Testis (tissue), 3 donors: ENCODE data around the gene MATK. TPM values are rescaled to one million over a fixed set of nuclear protein-coding genes. Genes with fewer than 3 reads are reported as not detected.

ENCODE experiments used
- DNase-seq: peaks from one replicate; pipeline ENCODE4 v3.0.0-alpha.2; 2019
- H3K27ac ChIP-seq, 2 donors: fragments of 200-600 bp; sonication (generic); one replicate each; pipeline ENCODE4 v1.5.1; 2019
- H3K27me3 ChIP-seq: fragments of 200-600 bp; sonication (generic); one replicate; pipeline ENCODE4 v1.5.1; 2019
- H3K36me3 ChIP-seq: fragments of 200-600 bp; sonication (generic); one replicate; pipeline ENCODE4 v1.5.1; 2017; ENCODE audit warnings: low read depth; ENCODE audit errors: missing control alignments
- H3K4me1 ChIP-seq: fragments of 200-600 bp; sonication (generic); one replicate; pipeline ENCODE4 v1.5.1; 2019
- H3K4me3 ChIP-seq, 2 donors: fragments of 200-600 bp; sonication (generic); one replicate each; pipeline ENCODE4 v1.5.1; 2017 to 2019
- H3K9me3 ChIP-seq: fragments of 200-600 bp; sonication (generic); one replicate; pipeline ENCODE4 v1.5.1; 2017
- CTCF ChIP-seq, 3 experiments: fragments of 450-650 bp in 2 of 3; fragments of 200-600 bp in 1 of 3; sonication (generic) in 1 of 3; IDR thresholded peaks; one replicate each; pipeline ENCODE4 v1.5.1; 2016 to 2019; ENCODE audit warnings: antibody characterized with exemption in 3 of 3, mild to moderate bottlenecking in 2 of 3, moderate library complexity in 1 of 3
- POLR2A ChIP-seq: fragments of 450-650 bp; IDR thresholded peaks from one replicate; pipeline ENCODE4 v1.6.1; 2017; ENCODE audit warnings: antibody characterized with exemption, mild to moderate bottlenecking, moderate library complexity
- WGBS, 2 donors: methylation state at CpG; one replicate each; pipeline ENCODE4 v1.1.5; 2018; 5-methylcytosine and 5-hydroxymethylcytosine counted together
- intact Hi-C: fragments of 100-400 bp; cut with DNase I; formaldehyde crosslinking; loops from one replicate; pipeline ENCODE4 v1.15.1; 2023; ENCODE audit warnings: low total_unique reads
- polyA plus RNA-seq: library from polyadenylated mRNA; stranded (reverse); fragments of 350-450 nt; fragmentation: Illumina TruSeq; extraction: RNeasy Lipid Tissue Mini Kit (QIAGEN cat#74804); gene quantifications from one replicate; pipeline ENCODE4 v1.2.3, GENCODE V29; 2014; ENCODE audit warnings: low read depth, low replicate concordance; ENCODE audit not compliant: insufficient read depth
- total RNA-seq, 2 donors: library from RNA; depleted of rRNA; stranded (reverse); fragments of >200 nt; gene quantifications; one replicate each; pipeline ENCODE4 v1.2.3, GENCODE V29; 2016

The MATK gene
- total and polyA plus RNA-seq, 3 donors from 2014 or later: 6.0 to 10.1 (median 10.1) TPM

GRCh38 chr19:3743486-3743885 is 42.7 kb downstream of the MATK start:
- TF ChIP-seq CTCF (IDR thresholded peaks at IDR 0.05): no peak
- H3K27ac ChIP-seq: no peak overlapping the region
- H3K36me3 ChIP-seq: no peaks in the 10 kb centered on the region
- intact Hi-C loops: no loop called here
- H3K4me1 ChIP-seq: no peaks in the 10 kb centered on the region
- WGBS, 2 donors: 94 to 95% methylated on average over 2 of the region's 2 CpGs
- no peak for DNase-seq
- H3K9me3 ChIP-seq: no peaks in the 10 kb centered on the region
- no peak overlapping the region for H3K4me3 ChIP-seq
- H3K27me3 ChIP-seq: no peaks in the 10 kb centered on the region

- no peak for TF ChIP-seq CTCF (IDR thresholded peaks at IDR 0.05)
- TF ChIP-seq POLR2A: no peak
- 87 to 88% methylated on average over 11 to 24 of the region's 24 CpGs for WGBS, 2 donors
- H3K27ac ChIP-seq: no peak overlapping the region
- H3K36me3 ChIP-seq: no peaks in the 10 kb centered on the region
- H3K27me3 ChIP-seq: no peaks in the 10 kb centered on the region
- no peak overlapping the region for H3K4me3 ChIP-seq
- intact Hi-C loops: no loop called here
- DNase-seq: no peak
- no peaks in the 10 kb centered on the region for H3K9me3 ChIP-seq
- H3K4me1 ChIP-seq: no peaks in the 10 kb centered on the region
Measured at GRCh38 chr19:3740431-3740830, 45.8 kb downstream of the MATK start.

GRCh38 chr19:3738477-3739220 is 47.5 kb downstream of the MATK start:
- DNase-seq: no peak
- Histone ChIP-seq H3K4me1 (no peaks in the 10 kb centered on the region), H3K4me3 (no peak overlapping the region), H3K36me3 (no peaks in the 10 kb centered on the region), H3K27me3 (no peaks in the 10 kb centered on the region), H3K27ac (no peak overlapping the region), H3K9me3 (no peaks in the 10 kb centered on the region)
- no peak for TF ChIP-seq POLR2A
- 90 to 91% methylated on average over 27 to 32 of the region's 32 CpGs for WGBS, 2 donors
- intact Hi-C loops: no loop called here

DNA sequence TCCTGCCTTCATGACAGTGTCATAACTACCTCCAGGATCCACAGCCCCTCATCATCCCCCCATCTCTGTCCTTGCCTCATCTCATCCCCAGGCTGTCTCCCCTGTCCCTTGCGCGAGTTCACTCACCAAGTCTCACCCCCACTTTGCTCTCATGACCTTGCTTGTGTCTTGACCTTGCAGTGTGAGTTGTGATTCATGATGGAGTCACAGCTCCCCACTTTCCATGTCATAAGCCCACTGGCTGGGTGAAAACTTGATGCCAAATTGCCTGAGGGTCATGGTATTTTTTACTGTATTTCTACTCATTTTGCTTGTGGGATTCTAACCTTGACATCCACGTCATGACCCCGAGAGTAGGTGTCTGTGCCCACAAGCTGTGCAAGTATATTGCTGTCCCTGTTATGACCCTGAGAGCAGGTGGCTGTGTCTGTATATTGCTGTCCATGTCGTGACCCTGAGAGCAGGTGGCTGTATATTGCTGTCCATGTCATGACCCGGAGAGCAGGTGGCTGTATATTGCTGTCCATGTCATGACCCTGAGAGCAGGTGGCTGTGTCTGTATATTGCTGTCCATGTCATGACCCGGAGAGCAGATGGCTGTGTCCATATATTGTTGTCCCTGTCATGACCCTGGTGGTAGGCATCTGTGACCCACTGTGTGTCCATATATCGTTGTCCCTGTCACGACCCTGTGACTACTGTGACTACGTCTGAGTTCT is 48.5 kb downstream of the MATK start:
- Histone ChIP-seq H3K4me1 (no peaks in the 10 kb centered on the region), H3K27me3 (no peaks in the 10 kb centered on the region), H3K4me3 (no peak overlapping the region), H3K9me3 (no peaks in the 10 kb centered on the region), H3K36me3 (no peaks in the 10 kb centered on the region), H3K27ac (no peak overlapping the region)
- intact Hi-C loops: no loop called here
- DNase-seq: no peak
- TF ChIP-seq CTCF (IDR thresholded peaks at IDR 0.05) (no peak), POLR2A (no peak)
- WGBS, 2 donors: 85 to 88% methylated on average over 10 of the region's 10 CpGs

DNA sequence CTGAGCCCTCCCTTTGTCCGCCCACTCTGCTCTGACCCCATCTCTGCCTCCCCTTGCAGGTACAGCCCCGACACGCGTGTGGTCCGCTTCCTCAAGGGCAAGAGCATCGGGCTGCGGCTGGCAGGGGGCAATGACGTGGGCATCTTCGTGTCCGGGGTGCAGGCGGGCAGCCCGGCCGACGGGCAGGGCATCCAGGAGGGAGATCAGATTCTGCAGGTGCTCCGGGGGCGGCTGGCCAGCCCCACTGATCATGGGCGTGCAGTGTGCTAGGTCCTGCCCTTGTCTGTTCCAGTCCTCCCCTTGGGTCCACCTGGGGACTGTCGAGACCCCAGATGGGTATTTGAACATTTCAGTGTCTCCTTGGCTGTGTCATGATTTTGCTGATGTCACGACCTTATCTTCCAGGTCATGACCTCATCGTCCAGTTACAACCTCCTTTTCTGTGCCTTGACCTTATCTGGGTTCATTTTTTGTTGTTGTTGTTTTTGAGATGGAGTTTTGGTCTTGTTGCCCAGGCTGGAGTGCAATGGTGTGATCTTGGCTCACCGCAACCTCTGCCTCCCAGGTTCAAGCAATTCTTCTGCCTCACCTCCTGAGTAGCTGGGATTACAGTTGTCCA is 50.0 kb downstream of the MATK start:
- no peak for TF ChIP-seq CTCF (IDR thresholded peaks at IDR 0.05)
- TF ChIP-seq POLR2A: no peak
- Histone ChIP-seq H3K27ac (no peak overlapping the region), H3K4me1 (no peaks in the 10 kb centered on the region), H3K36me3 (no peaks in the 10 kb centered on the region), H3K4me3 (no peak overlapping the region), H3K9me3 (no peaks in the 10 kb centered on the region), H3K27me3 (no peaks in the 10 kb centered on the region)
- intact Hi-C loops: no loop called here
- 85 to 86% methylated on average over 18 to 21 of the region's 21 CpGs for WGBS, 2 donors
- no peak for DNase-seq
